HG03565 (cell line): ENCODE results near the gene TPSB2.

Source experiments
- ATAC-seq: cut with Tn5 transposase; IDR thresholded peaks from one replicate; pipeline ENCODE4 v1.9.1; 2021; ENCODE audit warnings: mild to moderate bottlenecking, moderate library complexity; ENCODE audit not compliant: unreplicated experiment

The TPSB2 gene

DNA sequence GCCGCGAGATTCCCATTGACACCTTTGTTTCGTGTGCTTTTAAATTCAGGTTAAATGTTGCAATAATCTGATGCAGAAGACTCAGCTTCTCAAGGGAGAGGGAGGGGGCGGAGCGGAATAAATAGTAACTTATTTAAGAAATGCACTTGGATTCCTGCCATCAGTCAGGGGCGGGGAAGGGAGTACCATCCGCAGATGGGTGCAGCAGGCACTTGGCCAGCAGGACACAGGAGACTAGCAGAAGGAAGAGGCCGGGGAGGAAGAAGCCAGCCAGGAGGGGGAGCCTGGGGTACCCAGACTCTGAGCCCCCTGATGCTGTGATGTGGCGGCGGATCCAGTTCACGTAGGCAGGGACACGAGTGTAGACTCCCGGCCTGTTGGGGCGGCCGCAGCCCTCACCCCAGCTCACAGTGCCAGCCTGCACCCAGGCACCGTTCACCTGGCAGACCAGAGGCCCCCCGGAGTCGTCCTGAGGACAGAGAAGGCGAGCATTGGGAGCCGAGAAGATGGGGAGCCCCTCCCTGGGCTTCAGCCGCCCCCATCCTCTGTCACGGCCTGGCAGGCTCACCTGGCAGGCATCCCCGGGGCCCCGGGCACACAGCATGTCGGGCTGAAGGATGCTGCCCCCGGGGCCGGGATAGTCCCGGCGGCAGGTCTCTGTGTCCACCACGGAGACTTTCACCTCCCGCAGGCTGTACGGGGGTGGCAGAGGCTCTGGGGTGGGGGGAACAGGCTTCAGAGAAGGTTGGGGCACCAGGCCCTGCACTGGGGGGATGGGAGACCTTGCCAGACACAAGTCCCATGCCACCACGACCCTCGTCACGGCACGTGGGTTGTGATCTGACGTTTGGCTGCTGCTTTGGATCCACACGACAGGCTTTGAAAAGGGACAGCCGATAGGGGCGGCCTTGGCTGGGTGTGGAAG, 8.1 kb downstream of the TPSB2 start:
- no peak for ATAC-seq

DNA sequence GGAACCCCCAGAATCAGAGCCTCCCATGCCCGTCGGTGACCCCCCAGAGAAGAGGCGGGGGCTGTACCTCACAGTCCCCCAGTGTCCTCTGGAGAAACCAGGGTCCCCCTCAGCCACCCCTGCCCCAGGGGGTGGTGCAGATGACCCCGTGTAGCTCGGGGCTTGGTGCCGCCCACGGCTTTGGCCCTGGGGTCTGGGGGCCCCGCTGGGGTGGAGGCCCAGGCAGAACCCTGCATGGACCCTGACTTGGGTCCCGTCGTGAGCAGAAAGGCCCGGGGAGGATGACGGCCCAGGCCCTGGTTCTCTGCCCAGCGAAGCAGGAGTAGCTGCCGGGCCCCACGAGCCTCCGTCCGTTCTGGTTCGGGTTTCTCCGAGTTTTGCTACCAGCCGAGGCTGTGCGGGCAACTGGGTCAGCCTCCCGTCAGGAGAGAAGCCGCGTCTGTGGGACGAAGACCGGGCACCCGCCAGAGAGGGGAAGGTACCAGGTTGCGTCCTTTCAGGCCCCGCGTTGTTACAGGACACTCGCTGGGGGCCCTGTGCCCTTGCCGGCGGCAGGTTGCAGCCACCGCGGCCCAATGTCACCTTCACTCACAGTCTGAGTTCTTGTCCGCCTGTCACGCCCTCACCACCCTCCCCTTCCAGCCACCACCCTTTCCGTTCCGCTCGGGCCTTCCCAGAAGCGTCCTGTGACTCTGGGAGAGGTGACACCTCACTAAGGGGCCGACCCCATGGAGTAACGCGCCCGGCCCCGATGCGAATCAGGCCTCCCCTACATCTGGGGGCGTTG, 8.9 kb downstream of the TPSB2 start:
- no peak for ATAC-seq

DNA sequence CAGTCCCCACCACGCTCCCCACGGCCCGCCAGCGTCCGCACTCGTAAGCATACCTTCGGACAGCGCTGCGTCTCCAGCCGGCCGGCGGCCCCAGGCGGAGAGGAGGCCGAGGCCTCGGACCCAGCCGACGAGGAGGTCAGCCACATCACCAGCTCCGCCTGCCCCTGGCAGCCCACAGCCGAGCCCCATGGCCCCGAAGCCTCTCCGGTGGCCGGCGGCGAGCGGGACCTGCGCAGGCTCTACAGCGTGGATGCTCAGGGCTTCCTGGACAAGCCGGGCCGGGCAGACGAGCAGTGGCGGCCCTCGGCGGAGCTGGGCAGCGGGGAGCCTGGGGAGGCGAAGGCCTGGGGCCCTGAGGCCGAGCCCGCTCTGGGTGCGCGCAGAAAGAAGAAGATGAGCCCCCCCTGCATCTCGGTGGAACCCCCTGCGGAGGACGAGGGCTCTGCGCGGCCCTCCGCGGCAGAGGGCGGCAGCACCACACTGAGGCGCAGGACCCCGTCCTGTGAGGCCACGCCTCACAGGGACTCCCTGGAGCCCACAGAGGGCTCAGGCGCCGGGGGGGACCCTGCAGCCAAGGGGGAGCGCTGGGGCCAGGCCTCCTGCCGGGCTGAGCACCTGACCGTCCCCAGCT, 9.8 kb downstream of the TPSB2 start:
- no peak for ATAC-seq

DNA sequence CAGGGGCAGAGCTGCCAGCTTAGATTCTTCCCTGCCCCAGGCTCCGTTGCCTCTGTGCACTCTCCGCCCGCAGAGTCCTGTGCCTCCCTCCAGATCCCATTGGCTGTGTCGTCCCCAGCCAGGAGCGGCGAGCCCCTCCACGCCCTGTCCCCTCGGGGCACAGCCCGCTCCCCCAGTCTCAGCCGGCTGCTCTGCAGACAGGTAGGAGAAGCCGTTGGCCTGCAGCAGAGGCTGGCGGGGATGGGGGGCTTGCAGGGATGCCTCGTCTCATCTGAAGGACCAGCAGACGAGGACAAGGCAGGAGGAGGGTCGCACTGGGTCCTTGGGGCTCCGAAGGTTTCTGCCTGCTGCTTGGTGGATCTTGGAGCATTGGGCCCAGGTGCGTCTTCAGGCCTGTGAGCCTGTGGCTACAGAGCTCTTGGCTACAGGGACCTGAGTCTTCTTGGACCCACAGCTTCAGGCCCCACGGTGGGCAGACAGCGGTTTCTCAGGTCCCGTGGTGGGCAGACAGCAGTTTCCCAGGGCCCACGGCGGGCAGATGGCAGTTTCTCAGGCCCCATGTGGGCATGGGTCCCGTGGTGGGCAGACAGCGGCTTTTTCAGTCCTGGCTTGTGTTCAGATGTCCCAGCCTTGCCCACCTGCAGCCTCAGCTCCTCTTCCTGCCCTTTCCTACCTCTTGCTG, 10.9 kb downstream of the TPSB2 start:
- ATAC-seq = no peak

DNA sequence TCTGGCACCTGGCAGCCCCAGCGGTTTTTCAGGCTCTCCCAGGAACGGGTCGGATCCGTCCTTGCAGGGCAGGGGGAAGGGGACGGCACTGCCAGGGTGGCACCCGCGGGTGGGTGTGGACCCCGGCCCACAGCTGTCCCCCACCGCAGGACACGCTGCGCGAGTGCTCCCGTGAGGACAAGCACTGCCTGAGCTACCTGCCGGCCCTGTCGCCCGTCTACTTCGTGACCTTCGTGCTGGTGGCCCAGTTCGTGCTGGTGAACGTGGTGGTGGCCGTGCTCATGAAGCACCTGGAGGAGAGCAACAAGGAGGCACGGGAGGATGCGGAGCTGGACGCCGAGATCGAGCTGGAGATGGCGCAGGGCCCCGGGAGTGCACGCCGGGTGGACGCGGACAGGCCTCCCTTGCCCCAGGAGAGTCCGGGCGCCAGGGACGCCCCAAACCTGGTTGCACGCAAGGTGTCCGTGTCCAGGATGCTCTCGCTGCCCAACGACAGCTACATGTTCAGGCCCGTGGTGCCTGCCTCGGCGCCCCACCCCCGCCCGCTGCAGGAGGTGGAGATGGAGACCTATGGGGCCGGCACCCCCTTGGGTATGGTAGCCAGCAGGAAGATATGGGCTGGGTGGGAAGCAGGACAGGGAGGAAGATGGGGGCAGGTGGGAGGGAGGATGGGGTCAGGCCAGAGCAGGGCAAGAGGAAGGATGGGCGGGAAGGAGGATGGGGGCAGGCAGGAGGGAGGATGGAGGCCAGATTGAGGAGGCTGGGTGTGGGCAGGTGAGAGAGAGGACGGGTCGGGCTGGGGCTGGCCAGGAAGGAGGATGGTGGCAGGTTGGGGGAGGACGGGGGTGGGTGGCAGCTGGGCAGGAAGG, 11.7 kb downstream of the TPSB2 start:
- no peak for ATAC-seq

DNA sequence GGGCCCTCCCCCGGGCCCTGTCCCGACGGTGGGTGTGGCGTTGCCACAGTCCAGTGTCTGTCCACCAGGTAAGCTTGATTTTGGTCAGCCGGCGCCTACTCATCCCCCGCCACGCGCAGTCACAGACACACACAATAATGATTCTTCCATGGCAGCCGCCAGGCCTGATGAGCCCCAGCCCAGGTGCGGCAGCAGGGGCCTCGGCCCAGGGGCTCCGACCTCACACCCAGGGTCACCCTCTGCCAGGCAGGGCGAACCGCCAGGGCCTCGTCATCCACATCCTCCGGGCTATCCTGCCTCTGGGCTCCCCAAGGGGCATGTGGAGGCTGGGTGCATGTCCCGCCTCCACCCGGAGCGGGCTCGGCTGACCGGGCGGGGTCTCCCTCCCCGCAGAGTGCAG, 12.5 kb downstream of the TPSB2 start:
- ATAC-seq = no peak

DNA sequence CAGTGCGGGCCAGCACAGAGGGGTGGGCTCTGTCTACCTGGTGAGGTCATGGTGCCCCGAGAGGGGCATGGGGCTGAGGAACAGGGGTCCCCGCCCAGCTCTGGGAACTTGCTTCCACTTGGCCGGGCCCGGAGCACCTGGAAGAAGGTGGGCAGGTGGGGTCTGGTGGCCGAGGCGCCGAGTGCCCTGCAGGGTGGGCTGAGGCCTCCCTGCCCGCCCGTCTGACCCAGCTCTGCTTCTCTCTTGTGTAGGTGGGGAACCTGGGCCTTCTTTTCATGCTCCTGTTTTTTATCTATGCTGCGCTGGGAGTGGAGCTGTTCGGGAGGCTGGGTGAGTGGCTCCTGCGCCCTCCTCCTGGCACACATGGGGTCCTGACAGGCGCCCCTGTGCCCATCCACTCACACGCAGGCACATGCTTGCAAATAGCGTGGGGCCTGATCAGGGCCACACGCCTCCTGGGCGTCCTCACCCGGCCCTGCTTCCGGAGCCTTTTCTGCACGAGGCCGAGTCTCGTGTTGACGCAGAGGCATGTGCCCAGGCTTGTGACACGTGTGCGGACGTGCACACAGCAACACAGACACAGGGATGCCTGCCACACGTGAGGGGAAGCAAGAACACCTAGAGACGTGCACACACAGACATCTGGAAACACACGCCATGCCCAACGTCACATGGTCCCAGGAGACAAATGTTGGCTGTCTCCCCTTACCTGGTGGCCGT, 13.1 kb downstream of the TPSB2 start:
- no peak for ATAC-seq

DNA sequence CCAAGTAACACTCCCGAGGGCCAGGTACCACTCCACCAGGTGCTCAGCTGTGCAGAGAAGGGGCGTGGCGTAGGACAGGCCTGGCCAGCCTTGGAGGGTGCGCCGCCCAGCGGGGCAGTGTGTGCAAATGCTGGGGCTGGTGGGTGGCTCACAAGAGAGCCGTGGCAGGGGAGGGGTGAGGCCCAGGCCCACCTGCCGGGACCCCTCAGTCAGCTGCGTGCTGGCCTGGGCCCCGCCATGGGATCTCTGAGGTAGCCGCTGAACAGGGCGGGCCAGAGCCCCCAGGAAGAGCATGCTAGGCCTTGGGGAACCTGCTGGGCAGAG, 13.7 kb downstream of the TPSB2 start:
- ATAC-seq = no peak

DNA sequence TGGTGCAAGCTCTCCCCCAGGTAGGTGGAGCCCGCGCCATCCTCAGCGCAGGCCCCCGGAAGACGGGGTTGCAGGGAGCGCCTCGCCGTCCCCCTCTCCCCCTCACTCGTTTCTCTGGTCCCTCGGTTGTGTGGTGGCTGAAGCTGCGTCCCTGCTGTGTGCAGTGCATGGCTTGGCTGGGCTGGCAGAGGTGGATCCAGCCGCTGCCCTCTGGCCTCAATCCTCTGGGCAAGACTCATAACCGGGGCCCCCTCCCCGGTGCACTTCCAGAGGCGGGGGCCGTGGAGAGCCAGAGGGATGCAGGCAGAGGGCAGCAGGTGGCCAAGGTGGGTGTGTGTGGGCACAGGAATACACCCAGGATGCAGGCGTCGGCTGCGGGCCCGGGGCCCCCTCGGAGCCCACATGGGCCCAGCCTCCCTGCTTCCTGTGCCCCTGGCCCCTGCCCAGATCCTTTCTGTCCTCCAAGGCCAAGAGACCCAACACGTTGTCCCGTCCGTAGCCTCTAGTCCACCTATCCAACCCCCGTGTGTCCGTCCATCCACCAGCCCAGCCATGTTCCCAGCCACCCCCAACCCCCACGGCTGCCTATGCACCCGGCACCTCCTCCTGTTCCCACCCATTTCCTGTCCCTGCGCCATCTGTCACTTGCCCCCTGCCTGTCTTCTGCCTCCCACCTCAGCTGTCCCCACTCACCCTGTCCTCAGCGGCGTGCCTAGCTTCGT, 14.2 kb downstream of the TPSB2 start:
- ATAC-seq = no peak

DNA sequence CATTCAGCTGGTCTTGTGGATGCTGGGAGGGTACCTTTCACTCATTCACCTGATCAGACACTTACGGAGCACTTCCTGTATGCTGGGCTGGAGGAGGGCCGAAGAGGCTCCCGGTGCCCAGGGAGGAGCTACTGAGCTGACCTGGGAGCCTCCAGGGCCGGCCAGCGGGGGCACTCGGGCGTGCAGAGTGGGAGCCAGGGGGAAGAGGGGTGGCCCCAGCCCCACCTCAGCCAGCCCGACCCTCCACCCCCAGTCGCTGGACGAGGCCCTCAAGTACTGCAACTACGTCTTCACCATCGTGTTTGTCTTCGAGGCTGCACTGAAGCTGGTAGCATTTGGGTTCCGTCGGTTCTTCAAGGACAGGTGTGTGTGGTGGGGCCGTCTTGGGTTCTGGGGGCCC, 15.3 kb downstream of the TPSB2 start:
- no peak for ATAC-seq

DNA sequence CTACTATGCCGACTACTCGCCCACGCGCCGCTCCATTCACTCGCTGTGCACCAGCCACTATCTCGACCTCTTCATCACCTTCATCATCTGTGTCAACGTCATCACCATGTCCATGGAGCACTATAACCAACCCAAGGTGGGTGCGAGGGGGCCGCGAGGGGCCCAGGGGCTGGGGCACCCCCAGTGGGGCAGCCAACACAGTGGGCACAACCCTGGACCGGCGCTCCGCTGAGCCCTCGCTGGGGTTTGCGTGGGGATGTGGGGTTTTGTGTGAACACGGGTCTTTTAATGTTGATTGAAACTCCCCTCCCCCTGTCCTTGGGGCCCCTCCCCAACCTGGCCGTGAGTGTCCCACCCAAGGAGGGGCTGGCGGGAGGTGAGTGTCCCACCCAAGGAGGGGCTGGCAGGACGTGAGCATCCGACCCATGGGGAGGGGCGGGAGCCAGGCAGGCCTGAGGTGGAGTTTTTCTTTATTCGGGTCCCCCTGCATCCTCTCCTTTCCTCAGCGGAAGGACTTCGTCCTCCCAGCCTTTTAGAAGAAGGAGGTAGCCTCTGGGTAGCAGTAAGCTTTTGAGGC, 16.1 kb downstream of the TPSB2 start:
- no peak for ATAC-seq

DNA sequence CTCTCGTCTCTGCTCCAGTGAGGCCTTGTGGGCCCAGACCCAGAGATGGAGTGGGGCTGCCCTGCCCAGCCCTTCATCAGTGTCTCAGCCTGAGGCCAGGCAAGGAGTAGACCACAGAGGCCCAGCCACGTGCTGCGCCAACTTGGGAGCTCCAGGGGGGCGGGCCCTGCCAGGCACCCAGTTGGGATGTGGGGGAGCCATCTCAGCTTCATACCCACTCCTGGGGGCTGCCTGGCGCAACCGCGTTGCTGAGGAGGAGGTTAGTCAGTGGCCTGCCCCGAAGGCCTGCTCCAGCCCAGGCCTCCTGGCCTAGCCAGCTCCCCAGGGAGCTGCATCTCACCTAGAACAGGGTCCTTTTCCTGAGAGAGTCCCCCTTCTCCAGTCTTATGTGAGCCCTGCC, 16.8 kb downstream of the TPSB2 start:
- ATAC-seq = no peak

DNA sequence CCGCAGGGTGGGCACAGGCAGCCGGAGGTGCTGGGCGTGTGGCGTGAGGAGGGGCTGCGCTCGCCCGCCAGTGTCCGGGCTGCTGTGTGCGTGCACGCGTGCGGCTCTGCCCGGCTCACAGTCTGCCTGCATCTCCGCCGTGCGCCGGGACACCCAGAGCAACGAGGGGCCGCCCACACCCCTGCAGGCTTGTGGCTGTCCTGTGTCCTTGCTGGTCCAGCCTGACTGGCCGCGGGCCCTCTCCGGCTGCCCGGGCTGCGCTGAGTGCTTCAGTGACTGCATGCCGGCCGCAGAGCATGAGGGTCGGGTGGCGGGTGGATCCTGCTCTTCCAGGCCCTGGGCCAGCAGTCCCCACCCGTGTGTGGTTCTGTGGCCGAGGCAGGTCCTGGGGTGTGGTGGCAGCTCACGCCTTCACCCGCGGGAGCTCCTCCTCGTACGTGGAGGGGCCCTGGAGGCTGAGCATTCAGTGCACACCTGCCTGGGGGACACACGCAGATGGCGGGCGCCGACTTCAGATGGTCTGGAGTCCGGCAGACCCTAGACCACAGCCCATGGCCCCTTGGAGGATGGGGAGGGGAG, 17.3 kb downstream of the TPSB2 start:
- no peak for ATAC-seq

DNA sequence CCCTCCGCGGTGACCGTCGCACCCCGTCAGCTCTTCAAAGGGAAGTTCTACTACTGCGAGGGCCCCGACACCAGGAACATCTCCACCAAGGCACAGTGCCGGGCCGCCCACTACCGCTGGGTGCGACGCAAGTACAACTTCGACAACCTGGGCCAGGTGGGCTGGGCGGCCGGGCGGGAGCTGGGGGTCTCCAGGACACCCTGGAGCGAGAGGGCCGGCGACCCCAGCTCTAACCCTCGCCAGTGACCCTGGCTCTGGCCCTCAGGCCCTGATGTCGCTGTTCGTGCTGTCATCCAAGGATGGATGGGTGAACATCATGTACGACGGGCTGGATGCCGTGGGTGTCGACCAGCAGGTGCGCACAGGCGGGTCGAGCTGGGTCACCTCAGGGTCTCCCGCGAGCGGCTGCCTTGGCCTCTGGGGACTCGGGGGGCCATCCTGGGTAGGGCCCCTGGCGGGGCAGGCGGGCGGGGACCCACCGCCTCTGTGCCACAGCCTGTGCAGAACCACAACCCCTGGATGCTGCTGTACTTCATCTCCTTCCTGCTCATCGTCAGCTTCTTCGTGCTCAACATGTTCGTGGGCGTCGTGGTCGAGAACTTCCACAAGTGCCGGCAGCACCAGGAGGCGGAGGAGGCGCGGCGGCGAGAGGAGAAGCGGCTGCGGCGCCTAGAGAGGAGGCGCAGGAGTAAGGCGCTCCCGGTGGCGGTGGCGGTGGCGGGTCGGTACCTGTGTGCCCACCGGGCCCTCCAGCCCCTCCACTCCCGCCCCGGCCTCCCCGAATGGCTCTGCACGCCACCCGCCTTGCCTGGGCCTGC, 18.3 kb downstream of the TPSB2 start:
- no peak for ATAC-seq

DNA sequence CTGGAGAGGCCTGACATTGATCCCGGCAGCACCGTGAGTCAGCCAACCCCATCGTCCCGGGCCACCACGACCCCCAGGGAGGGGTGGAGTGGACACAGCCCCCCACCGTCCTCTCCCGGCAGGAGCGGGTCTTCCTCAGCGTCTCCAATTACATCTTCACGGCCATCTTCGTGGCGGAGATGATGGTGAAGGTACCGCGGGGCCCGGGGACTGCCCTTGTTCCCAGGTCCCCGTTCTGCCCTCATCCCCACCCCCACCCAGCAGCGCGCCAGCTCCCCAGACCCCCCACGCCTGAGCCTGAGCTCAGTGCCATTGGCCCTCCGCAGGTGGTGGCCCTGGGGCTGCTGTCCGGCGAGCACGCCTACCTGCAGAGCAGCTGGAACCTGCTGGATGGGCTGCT, 19.5 kb downstream of the TPSB2 start:
- ATAC-seq = no peak

DNA sequence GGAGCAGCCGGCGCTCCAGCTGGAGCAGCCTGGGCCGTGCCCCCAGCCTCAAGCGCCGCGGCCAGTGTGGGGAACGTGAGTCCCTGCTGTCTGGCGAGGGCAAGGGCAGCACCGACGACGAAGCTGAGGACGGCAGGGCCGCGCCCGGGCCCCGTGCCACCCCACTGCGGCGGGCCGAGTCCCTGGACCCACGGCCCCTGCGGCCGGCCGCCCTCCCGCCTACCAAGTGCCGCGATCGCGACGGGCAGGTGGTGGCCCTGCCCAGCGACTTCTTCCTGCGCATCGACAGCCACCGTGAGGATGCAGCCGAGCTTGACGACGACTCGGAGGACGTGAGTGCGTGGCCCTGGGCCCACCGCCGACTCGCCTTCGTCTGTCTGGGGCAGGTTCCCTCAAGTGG, 20.9 kb downstream of the TPSB2 start:
- no peak for ATAC-seq

DNA sequence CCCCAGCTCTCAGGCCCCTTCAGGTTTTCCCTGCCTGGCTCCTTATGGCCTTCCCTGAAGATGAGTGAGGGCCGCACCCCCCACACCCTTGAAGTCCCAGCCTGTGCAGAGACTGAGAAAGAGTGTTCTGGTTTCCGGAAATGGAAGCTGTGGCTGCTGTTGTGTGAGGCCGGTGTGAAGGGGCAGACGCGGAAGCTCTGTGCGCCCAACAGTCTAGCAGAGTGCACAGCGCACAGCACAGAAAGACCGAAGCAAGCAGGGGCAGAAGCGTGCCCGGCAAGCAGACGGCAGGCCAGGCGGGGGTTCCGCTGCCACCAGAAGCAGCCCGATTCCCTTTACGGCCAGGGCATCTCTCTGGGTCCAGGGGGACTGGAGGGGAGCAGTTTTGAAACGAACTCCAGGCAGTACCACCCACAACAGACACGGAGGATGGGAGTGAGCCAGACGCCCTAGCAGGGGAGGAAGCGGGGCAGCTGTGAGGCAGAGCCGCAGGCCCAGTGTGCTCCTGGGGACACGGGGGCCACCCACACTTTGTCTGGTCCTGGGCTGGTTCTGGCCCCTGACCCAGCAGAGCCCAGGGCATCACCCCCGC, 21.6 kb downstream of the TPSB2 start:
- ATAC-seq = no peak
